ENCODE data around the gene CAPN9. TPM values are rescaled to one million over a fixed set of nuclear protein-coding genes. Genes with fewer than 3 reads are reported as not detected.
"Not testable (repeated sequence)": the region's sequence is repeated elsewhere in the genome, so short reads cannot be mapped to it uniquely, and the experiment has no call there.

Gene CAPN9, protein sequence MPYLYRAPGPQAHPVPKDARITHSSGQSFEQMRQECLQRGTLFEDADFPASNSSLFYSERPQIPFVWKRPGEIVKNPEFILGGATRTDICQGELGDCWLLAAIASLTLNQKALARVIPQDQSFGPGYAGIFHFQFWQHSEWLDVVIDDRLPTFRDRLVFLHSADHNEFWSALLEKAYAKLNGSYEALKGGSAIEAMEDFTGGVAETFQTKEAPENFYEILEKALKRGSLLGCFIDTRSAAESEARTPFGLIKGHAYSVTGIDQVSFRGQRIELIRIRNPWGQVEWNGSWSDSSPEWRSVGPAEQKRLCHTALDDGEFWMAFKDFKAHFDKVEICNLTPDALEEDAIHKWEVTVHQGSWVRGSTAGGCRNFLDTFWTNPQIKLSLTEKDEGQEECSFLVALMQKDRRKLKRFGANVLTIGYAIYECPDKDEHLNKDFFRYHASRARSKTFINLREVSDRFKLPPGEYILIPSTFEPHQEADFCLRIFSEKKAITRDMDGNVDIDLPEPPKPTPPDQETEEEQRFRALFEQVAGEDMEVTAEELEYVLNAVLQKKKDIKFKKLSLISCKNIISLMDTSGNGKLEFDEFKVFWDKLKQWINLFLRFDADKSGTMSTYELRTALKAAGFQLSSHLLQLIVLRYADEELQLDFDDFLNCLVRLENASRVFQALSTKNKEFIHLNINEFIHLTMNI
- not detected for total RNA-seq
- polyA plus RNA-seq: not detected
- total RNA-seq: 0 to 0.09 (median 0) reads per million in 6 experiments

DNA sequence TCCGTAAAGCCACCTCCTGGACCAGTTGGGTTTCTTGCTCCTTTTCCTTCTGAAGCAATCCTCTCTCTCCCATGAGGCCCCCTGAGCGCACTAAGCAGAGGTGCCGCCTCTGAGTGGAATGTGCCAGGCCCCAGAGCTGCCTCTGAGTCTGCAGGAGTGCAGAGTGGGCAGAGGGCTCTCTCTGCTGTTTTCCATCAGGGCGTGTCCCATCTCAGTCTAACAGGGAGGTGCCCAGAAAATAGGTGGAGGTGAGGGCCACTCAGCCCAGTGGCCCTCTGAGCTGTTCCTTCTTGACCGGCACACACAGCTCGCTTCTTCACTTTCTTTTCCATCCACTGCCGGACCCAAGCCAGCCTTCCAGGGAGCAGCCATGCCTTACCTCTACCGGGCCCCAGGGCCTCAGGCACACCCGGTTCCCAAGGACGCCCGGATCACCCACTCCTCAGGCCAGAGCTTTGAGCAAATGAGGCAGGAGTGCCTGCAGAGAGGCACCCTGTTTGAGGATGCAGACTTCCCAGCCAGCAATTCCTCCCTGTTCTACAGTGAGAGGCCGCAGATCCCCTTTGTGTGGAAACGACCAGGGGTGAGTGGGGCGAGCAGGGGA is at the start of gene CAPN9:
Gene CAPN9 (plus strand): TSS at position 262 of the 604 bp plus-strand sequence. CDS start 109 bp downstream, at position 371.
- Mint-ChIP-seq H3K4me1 (peaks cover 0 to 2% (median 0%) of the 10 kb centered on the region in 4 donors), H3K36me3 (no peaks in the 10 kb centered on the region), H3K27ac (peak within 1 kb of the TSS in 2 of 10 donors; percentile 11 to 15), H3K9me3 (no peaks in the 10 kb centered on the region), H3K27me3 (peaks cover 0 to 12% (median 5%) of the 10 kb centered on the region in 5 donors), H3K4me3 (no peak within 1 kb of the TSS)
- no peak for ATAC-seq
- no peak for DNase-seq
- POLR2A ChIA-PET: no interaction called here

GRCh38 chr1:230698130-230698529 is 49.1 kb upstream of the CAPN9 start:
- POLR2A ChIA-PET: no interaction called here
- no peak for DNase-seq

GRCh38 chr1:230698964-230699363 is 48.2 kb upstream of the CAPN9 start:
- DNase-seq, POLR2A ChIA-PET, H3K4me3 Mint-ChIP-seq, H3K36me3 Mint-ChIP-seq, H3K27me3 Mint-ChIP-seq, H3K4me1 Mint-ChIP-seq, H3K27ac Mint-ChIP-seq, ATAC-seq, H3K9me3 Mint-ChIP-seq: not testable (repeated sequence)

More at GRCh38 chr1:230698130-230698529, 49.1 kb upstream of the CAPN9 start:
- ATAC-seq: no peak
- H3K27ac Mint-ChIP-seq: peak overlapping the region in 1 of 10 donors; percentile 56
- peaks cover 3 to 10% (median 6%) of the 10 kb centered on the region in 4 donors for H3K4me1 Mint-ChIP-seq
- H3K27me3 Mint-ChIP-seq: peaks cover 0 to 10% (median 3%) of the 10 kb centered on the region in 5 donors
- H3K36me3 Mint-ChIP-seq: peaks cover 0 to 9% (median 0%) of the 10 kb centered on the region in 3 donors
- H3K4me3 Mint-ChIP-seq: no peak overlapping the region
- no peaks in the 10 kb centered on the region for H3K9me3 Mint-ChIP-seq

DNA sequence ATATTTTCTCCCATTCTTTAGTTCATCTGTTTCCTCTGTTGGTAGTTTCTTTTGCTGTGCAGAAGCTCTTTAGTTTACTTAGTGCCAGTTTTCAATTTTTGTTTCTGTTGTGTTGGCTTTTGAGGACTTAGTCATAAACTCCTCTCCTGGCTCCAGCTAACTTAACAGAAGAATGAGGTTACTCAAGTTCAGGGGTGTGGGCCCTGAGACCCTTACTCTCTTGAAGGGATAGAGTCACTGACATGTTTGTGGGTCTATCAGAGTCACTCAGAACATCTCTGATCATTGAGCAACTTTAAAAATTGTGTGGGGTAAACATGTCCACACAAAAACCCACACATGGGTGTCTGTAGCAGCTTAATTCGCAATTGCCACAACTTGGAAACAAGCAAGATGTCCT is 47.5 kb upstream of the CAPN9 start:
- no peaks in the 10 kb centered on the region for H3K36me3 Mint-ChIP-seq
- H3K4me1 Mint-ChIP-seq: peaks cover under 1 to 4% (median 2%) of the 10 kb centered on the region in 4 donors
- H3K4me3 Mint-ChIP-seq: no peak overlapping the region
- no peak for DNase-seq
- no peak for ATAC-seq
- H3K27ac Mint-ChIP-seq: no peak overlapping the region
- H3K9me3 Mint-ChIP-seq: no peaks in the 10 kb centered on the region
- H3K27me3 Mint-ChIP-seq: peaks cover 0 to 13% (median 3%) of the 10 kb centered on the region in 5 donors
- POLR2A ChIA-PET: no interaction called here

- no peak for ATAC-seq
- DNase-seq: no peak
- Mint-ChIP-seq H3K4me3 (no peak overlapping the region), H3K27ac (no peak overlapping the region), H3K9me3 (no peaks in the 10 kb centered on the region), H3K27me3 (peaks cover 1 to 18% (median 3%) of the 10 kb centered on the region in 5 donors), H3K4me1 (peaks cover 0 to 3% (median under 1%) of the 10 kb centered on the region in 4 donors), H3K36me3 (no peaks in the 10 kb centered on the region)
- POLR2A ChIA-PET: no interaction called here
These were observed 47.1 kb upstream of the CAPN9 start for GRCh38 chr1:230700132-230700531.

DNA sequence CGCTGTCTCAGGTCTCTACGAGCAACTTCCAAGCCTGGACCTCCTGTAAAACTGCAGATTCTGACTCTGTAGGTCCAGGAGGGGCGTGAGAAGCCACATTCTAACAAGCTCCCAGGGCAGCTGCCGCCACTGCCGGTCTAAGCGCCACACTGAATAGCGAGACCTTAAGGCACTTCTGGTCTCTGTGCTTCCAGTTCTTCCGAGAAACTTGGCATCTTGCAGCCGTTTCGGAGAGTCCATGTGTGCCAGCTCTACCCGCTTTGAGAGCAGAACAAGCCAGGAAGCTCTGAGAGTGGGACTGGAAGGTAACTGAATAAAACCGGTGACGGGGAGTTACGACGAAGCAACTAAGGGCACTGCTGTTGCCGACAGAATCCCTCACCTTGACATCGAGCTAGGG is 45.8 kb upstream of the CAPN9 start:
- no peak for DNase-seq
- POLR2A ChIA-PET: no interaction called here
- H3K4me1 Mint-ChIP-seq: no peaks in the 10 kb centered on the region
- ATAC-seq: no peak
- peaks cover 1 to 20% (median 3%) of the 10 kb centered on the region in 5 donors for H3K27me3 Mint-ChIP-seq
- no peak overlapping the region for H3K27ac Mint-ChIP-seq
- H3K4me3 Mint-ChIP-seq: no peak overlapping the region
- no peaks in the 10 kb centered on the region for H3K36me3 Mint-ChIP-seq
- no peaks in the 10 kb centered on the region for H3K9me3 Mint-ChIP-seq

DNA sequence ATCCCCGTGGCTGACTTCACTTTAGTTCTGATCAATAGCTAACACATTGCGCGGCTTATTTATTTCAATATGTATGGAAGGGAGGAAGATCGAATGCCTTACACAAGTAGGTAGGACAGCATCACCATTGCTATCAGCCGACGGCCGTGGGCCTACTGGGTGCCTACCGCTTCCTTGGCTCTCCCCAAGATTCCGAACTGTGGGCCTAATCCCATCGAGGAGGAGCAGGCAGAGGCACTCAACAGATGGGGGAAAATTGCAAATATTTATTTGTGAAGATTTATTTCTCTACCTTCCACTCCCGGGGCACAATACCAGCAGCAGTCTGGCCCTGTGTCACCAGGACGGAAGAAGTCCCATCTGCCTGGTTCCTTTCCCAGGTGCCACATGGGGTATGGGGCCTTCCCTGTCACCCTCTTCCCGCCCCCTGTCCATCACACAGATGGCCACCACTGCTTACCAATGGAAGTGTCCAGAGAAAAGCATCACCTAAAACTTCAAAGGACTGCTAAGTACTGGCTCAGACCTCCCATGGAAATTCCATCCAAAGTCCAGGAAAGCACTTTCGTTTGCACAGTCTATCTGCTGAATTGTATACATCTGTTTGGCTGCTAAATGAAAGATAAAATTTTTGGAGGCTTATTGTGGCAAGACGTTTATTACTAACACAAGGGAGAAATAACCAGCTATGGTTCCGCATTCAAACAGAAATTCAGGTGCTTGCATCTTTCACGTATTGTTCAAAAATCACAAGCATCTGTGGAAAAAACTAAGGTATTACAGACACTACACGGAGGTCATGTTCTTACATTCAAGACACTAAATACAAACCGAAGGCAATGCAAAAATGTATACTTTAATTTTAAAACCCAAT is 45.1 kb upstream of the CAPN9 start:
- no peak overlapping the region for H3K27ac Mint-ChIP-seq
- no peaks in the 10 kb centered on the region for H3K36me3 Mint-ChIP-seq
- no peak for ATAC-seq

DNA sequence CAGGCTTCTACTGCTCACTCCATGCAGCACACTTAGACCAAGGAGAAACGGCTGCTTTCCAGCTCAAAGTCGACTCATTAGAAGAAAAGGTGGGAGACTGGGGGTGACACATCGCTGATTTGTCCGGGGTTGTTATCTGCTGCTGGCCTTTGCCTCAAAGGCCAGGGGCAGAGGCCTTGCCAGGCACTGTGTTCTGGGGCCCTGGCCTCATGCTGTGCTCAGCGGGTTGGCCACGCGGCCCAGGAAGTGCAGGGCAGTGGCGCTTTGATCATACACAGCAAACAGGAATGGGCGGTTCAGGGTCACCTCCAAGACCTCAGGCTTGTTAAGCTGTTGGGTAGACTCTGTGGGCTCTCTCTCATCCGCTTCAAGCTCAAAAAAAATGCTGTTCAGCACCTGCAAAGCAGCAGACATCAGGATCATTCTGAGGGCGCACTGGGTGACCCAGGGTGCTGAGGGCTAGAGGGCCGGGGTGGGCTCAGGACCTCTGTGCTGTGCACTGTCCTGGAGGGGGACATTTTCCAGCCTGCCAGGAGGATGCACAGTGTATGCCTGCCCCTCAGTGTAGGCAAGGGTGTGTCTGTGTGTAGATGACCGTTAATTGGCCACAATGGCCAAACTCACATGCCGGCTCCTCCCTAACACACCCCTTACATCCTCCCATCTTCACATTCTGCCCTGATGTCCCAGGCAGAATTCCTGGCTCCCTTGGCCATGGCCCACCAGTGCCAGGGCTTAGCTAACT is 44.1 kb upstream of the CAPN9 start:
- Mint-ChIP-seq H3K4me1 (peaks cover 2 to 7% (median 4%) of the 10 kb centered on the region in 4 donors), H3K9me3 (no peaks in the 10 kb centered on the region), H3K36me3 (no peaks in the 10 kb centered on the region), H3K4me3 (no peak overlapping the region), H3K27ac (no peak overlapping the region), H3K27me3 (peaks cover 3 to 34% (median 16%) of the 10 kb centered on the region in 5 donors)
- POLR2A ChIA-PET: no interaction called here
- DNase-seq (no peak), ATAC-seq (no peak)

More for the DNA sequence above, 45.1 kb upstream of the CAPN9 start:
- H3K27me3 Mint-ChIP-seq: peaks cover 1 to 24% (median 10%) of the 10 kb centered on the region in 5 donors
- H3K4me1 Mint-ChIP-seq: no peaks in the 10 kb centered on the region
- POLR2A ChIA-PET: no interaction called here
- no peak overlapping the region for H3K4me3 Mint-ChIP-seq
- DNase-seq: no peak
- H3K9me3 Mint-ChIP-seq: no peaks in the 10 kb centered on the region

DNA sequence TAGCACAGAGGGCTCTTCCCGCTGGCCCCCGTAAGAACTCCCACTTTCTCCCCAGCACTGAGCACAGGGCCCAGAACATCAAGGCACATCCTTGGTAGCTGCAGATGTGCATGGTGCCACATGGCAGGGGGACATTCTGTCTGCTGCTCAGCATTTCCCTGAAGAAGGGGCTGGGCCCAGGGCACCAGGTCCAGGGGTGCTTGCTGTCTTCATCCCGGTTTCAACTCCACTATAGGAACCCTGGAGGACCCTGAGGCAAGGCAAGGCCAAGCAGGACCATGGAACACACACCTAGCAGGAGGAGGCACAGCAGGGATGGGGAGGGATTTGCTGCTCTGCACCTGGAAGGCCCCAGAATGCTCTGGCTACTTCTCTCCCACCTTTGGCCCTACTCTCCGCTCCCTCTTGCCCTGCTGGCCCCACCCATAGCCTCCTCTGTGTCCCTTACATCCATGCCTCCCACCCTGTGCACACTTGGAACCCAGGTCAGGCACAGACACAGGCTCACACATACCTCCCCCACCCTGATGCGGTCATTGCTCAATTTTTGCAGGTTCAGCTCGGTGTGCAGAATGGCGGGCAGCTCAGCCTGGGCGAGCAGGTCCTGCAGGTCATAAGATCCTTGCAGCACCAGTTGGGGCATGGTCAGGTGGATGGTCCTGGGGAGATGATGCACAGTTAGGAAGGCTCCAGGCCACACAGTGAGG is 43.4 kb upstream of the CAPN9 start:
- no peak for DNase-seq
- Mint-ChIP-seq H3K4me3 (no peak overlapping the region), H3K4me1 (peaks cover 2 to 10% (median 4%) of the 10 kb centered on the region in 4 donors), H3K36me3 (no peaks in the 10 kb centered on the region), H3K27ac (no peak overlapping the region), H3K9me3 (no peaks in the 10 kb centered on the region), H3K27me3 (peaks cover 3 to 34% (median 16%) of the 10 kb centered on the region in 5 donors)
- POLR2A ChIA-PET: no interaction called here
- no peak for ATAC-seq

- DNase-seq (no peak), ATAC-seq (no peak)
- H3K27me3 Mint-ChIP-seq: peaks cover 3 to 25% (median 16%) of the 10 kb centered on the region in 5 donors
- no peaks in the 10 kb centered on the region for H3K9me3 Mint-ChIP-seq
- no peaks in the 10 kb centered on the region for H3K36me3 Mint-ChIP-seq
- POLR2A ChIA-PET: no interaction called here
- no peak overlapping the region for H3K4me3 Mint-ChIP-seq
- H3K27ac Mint-ChIP-seq: no peak overlapping the region
- H3K4me1 Mint-ChIP-seq: peaks cover 2 to 10% (median 4%) of the 10 kb centered on the region in 4 donors
These were observed 42.4 kb upstream of the CAPN9 start for GRCh38 chr1:230704830-230705229.

GRCh38 chr1:230705289-230706019 is 41.7 kb upstream of the CAPN9 start:
- ATAC-seq: no peak
- no peak overlapping the region for H3K27ac Mint-ChIP-seq
- POLR2A ChIA-PET: no interaction called here
- H3K27me3 Mint-ChIP-seq: peaks cover 3 to 25% (median 16%) of the 10 kb centered on the region in 5 donors
- DNase-seq: no peak
- no peak overlapping the region for H3K4me3 Mint-ChIP-seq
- H3K9me3 Mint-ChIP-seq: no peaks in the 10 kb centered on the region
- peaks cover 2 to 10% (median 4%) of the 10 kb centered on the region in 4 donors for H3K4me1 Mint-ChIP-seq
- no peaks in the 10 kb centered on the region for H3K36me3 Mint-ChIP-seq
